GM23338 (cell line): Measurements from ENCODE around the gene FTCD. TPM values are rescaled to one million over a fixed set of nuclear protein-coding genes. Genes with fewer than 3 reads are reported as not detected.

Experiments used
- ATAC-seq: fragments of 200-7000 bp; cut with Tn5 transposase; 3 replicates; pipeline ENCODE4 v1.9.1; 2020
- DNase-seq: peaks from one replicate; pipeline ENCODE4 v3.0.0-alpha.2; 2015; ENCODE audit warnings: low spot score
- H2AFZ ChIP-seq: fragments of 200-600 bp; sonication (generic); 2 replicates; pipeline ENCODE4 v1.8.0; 2016; ENCODE audit warnings: antibody characterized with exemption, mild to moderate bottlenecking, moderate library complexity
- H3F3A ChIP-seq: fragments of 200-600 bp; sonication (generic); replicated peaks from 2 replicates; pipeline ENCODE4 v1.8.0; 2017; ENCODE audit warnings: antibody characterized with exemption, mixed run types, low read depth
- H3K27ac ChIP-seq: fragments of 200-600 bp; sonication (generic); 2 replicates; pipeline ENCODE4 v1.6.1; 2016; ENCODE audit warnings: low read depth
- H3K27me3 ChIP-seq: fragments of 200-600 bp; sonication (generic); 2 replicates; pipeline ENCODE4 v1.8.0; 2016; ENCODE audit warnings: mild to moderate bottlenecking, mixed run types, moderate library complexity; ENCODE audit not compliant: insufficient read depth
- H3K36me3 ChIP-seq: fragments of 200-600 bp; sonication (generic); 2 replicates; pipeline ENCODE4 v1.8.0; 2016; ENCODE audit warnings: mild to moderate bottlenecking; ENCODE audit not compliant: insufficient read depth
- H3K4me1 ChIP-seq: fragments of 200-600 bp; sonication (generic); 2 replicates; pipeline ENCODE4 v1.8.0; 2016; ENCODE audit warnings: mild to moderate bottlenecking, moderate library complexity; ENCODE audit not compliant: insufficient read depth
- H3K4me2 ChIP-seq: fragments of 200-600 bp; sonication (generic); 2 replicates; pipeline ENCODE4 v1.7.1; 2017; ENCODE audit warnings: mixed run types
- H3K4me3 ChIP-seq: fragments of 200-600 bp; sonication (generic); 2 replicates; pipeline ENCODE4 v1.6.1; 2016; ENCODE audit warnings: mixed run types
- H3K79me2 ChIP-seq: fragments of 200-600 bp; sonication (generic); replicated peaks from 2 replicates; pipeline ENCODE4 v1.8.0; 2017; ENCODE audit warnings: mild to moderate bottlenecking; ENCODE audit not compliant: insufficient read depth
- H3K9me2 ChIP-seq: fragments of 200-600 bp; sonication (generic); 2 replicates; pipeline ENCODE4 v1.8.0; 2017; ENCODE audit not compliant: insufficient read depth
- H4K20me1 ChIP-seq: fragments of 200-600 bp; sonication (generic); replicated peaks from 2 replicates; pipeline ENCODE4 v1.8.0; 2017; ENCODE audit warnings: mild to moderate bottlenecking; ENCODE audit not compliant: insufficient read depth
- H3K27ac Mint-ChIP-seq: 2 replicates; pipeline ENCODE4 v1.8.0; 2020; ENCODE audit warnings: inconsistent platforms, mild to moderate bottlenecking, moderate library complexity, mixed read lengths
- H3K27me3 Mint-ChIP-seq: 3 replicates; pipeline ENCODE4 v1.8.0; 2022; ENCODE audit warnings: low read depth, mild to moderate bottlenecking, moderate library complexity, mixed read lengths, inconsistent platforms; ENCODE audit not compliant: insufficient read depth, poor library complexity
- H3K36me3 Mint-ChIP-seq: 3 replicates; pipeline ENCODE4 v1.8.0; 2021; ENCODE audit warnings: low read depth, mild to moderate bottlenecking, inconsistent platforms, moderate library complexity, mixed read lengths
- H3K4me1 Mint-ChIP-seq: 3 replicates; pipeline ENCODE4 v1.8.0; 2020; ENCODE audit warnings: mild to moderate bottlenecking, inconsistent platforms, mixed read lengths
- H3K4me3 Mint-ChIP-seq: 3 replicates; pipeline ENCODE4 v1.8.0; 2021; ENCODE audit warnings: moderate library complexity, mild to moderate bottlenecking, inconsistent platforms, mixed read lengths
- H3K9me3 Mint-ChIP-seq: 3 replicates; pipeline ENCODE4 v1.8.0; 2020; ENCODE audit warnings: moderate library complexity, mild to moderate bottlenecking, inconsistent platforms, mixed read lengths
- CREB1 ChIP-seq: fragments of 250-450 bp; sonication (Bioruptor Pico); IDR thresholded peaks from 2 replicates; pipeline ENCODE4 v1.5.0; 2020; ENCODE audit warnings: low read depth, mild to moderate bottlenecking, moderate library complexity
- EZH2 ChIP-seq: fragments of 200-600 bp; sonication (generic); IDR thresholded peaks from one replicate; pipeline ENCODE4 v1.8.0; 2017; ENCODE audit warnings: antibody characterized with exemption, mild to moderate bottlenecking, low read depth; ENCODE audit not compliant: unreplicated experiment
- EZH2phosphoT487 ChIP-seq: fragments of 200-600 bp; sonication (generic); IDR thresholded peaks from one replicate; pipeline ENCODE4 v1.8.1; 2018; ENCODE audit warnings: antibody characterized with exemption; ENCODE audit not compliant: unreplicated experiment
- JUNB ChIP-seq: IDR thresholded peaks from one replicate; pipeline ENCODE4 v1.6.1; 2016; ENCODE audit warnings: antibody characterized with exemption; ENCODE audit not compliant: unreplicated experiment
- NANOG ChIP-seq: IDR thresholded peaks from 2 replicates; pipeline ENCODE4 v1.6.1; 2016; ENCODE audit warnings: antibody characterized with exemption, borderline replicate concordance
- POLR2AphosphoS5 ChIP-seq: IDR thresholded peaks from 2 replicates; pipeline ENCODE4 v1.6.1; 2016; ENCODE audit warnings: antibody characterized with exemption, low read depth
- STAT1 ChIP-seq: IDR thresholded peaks from one replicate; pipeline ENCODE4 v1.6.1; 2016; ENCODE audit warnings: antibody characterized with exemption; ENCODE audit not compliant: unreplicated experiment
- ZNF114 ChIP-seq: fragments of 250-450 bp; sonication (Bioruptor Pico); IDR thresholded peaks from 2 replicates; pipeline ENCODE4 v1.5.0; 2020; ENCODE audit warnings: mild to moderate bottlenecking, moderate library complexity
- ZNF331 ChIP-seq: fragments of 250-450 bp; sonication (Bioruptor Pico); IDR thresholded peaks from 2 replicates; pipeline ENCODE4 v1.5.0; 2020; ENCODE audit warnings: low read depth, mild to moderate bottlenecking, moderate library complexity
- polyA plus RNA-seq: library from polyadenylated mRNA; unstranded; fragments of >200 nt; fragmentation: Nextera tagmentation; extraction: Ambion mirVana; gene quantifications from 2 replicates; pipeline ENCODE4 v1.2.1, GENCODE V29; 2016
- total RNA-seq: library from RNA; depleted of rRNA; stranded (reverse); fragments of >200 nt; shearing (Covaris generic); gene quantifications from 2 replicates; pipeline ENCODE4 v1.2.3, GENCODE V29; 2014
- TF ChIP-seq, protein P1 (sequence below): IDR thresholded peaks from one replicate; pipeline ENCODE4 v1.6.1; 2018; ENCODE audit warnings: antibody characterized with exemption; ENCODE audit not compliant: unreplicated experiment
- TF ChIP-seq, protein P2 (sequence below): IDR thresholded peaks from 2 replicates; pipeline ENCODE4 v1.6.1; 2016; ENCODE audit warnings: antibody characterized with exemption
- TF ChIP-seq, protein P3 (sequence below): fragments of 250-450 bp; sonication (Bioruptor Pico); IDR thresholded peaks from 2 replicates; pipeline ENCODE4 v1.5.0; 2020; ENCODE audit warnings: mild to moderate bottlenecking, moderate library complexity
- TF ChIP-seq, protein P4 (sequence below), 2 experiments: fragments of 200-600 bp in 1 of 2; sonication (generic) in 1 of 2; conservative IDR thresholded peaks; 2 replicates each; pipeline versions ENCODE4 v1.5.1 to v1.6.1; 2016 to 2017; ENCODE audit warnings: antibody characterized with exemption in 2 of 2, low read depth in 2 of 2, mild to moderate bottlenecking in 2 of 2, moderate library complexity in 1 of 2

The FTCD gene
- total and polyA plus RNA-seq, 2 experiments from 2014 or later, result 0.90 to 2.3 TPM

DNA sequence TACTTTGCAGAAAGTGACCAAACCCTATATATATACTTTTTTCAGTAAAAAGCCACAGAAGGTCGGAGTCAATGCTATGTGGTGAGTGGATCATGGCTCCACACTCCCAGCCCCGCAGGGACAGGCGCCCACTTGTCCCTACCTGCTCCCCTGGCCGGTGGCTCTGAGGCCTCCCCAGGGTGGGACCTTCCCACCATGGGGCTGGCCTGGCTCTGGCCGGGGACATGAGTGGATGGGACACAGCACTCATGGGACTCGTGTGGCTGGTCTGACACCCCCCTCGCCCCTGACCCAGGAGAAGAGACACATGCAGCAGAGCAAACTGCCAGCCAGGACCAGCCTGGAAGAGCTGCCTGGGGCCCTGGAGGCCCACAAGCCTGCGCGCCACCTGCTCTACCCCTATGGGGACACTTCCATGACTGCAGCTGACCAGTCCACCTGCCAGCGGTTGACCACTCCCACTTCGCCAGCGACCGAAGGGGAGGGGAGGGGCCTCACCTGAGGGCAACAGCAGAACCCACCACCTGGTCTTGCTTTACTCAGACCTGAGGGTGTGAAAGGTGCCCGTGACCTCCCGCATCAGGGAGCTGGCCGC lies 26.7 kb upstream of the FTCD start:
- peaks cover 33% of the 10 kb centered on the region for H3K79me2 ChIP-seq
- Mint-ChIP-seq H3K27ac (no peak overlapping the region), H3K9me3 (no peaks in the 10 kb centered on the region; the same call in 2 of the 3 replicates), H3K4me1 (peaks cover 20% of the 10 kb centered on the region), H3K36me3 (peaks cover 14% of the 10 kb centered on the region), H3K4me3 (no peak overlapping the region), H3K27me3 (peaks cover 6% of the 10 kb centered on the region)
- no peaks in the 10 kb centered on the region for H3K36me3 ChIP-seq
- H3K27me3 ChIP-seq, result no peaks in the 10 kb centered on the region
- no peak overlapping the region for H3K4me3 ChIP-seq
- H2AFZ ChIP-seq, result no peak overlapping the region
- DNase-seq, result no peak
- no peak overlapping the region for H3K27ac ChIP-seq
- peaks cover 8% of the 10 kb centered on the region; the same call in 1 of the 2 replicates for H3K4me1 ChIP-seq
- ATAC-seq, result no peak
- H3F3A ChIP-seq, result no peaks in the 10 kb centered on the region
- TF ChIP-seq EZH2phosphoT487, result no peak
- no peak for TF ChIP-seq CREB1
- no peak for TF ChIP-seq ZNF331 (CRISPR knock-in tag)
- no peak for TF ChIP-seq STAT1
- no peak for TF ChIP-seq JUNB
- no peak for TF ChIP-seq NANOG
- TF ChIP-seq POLR2AphosphoS5, result no peak
- TF ChIP-seq, protein P1, sequence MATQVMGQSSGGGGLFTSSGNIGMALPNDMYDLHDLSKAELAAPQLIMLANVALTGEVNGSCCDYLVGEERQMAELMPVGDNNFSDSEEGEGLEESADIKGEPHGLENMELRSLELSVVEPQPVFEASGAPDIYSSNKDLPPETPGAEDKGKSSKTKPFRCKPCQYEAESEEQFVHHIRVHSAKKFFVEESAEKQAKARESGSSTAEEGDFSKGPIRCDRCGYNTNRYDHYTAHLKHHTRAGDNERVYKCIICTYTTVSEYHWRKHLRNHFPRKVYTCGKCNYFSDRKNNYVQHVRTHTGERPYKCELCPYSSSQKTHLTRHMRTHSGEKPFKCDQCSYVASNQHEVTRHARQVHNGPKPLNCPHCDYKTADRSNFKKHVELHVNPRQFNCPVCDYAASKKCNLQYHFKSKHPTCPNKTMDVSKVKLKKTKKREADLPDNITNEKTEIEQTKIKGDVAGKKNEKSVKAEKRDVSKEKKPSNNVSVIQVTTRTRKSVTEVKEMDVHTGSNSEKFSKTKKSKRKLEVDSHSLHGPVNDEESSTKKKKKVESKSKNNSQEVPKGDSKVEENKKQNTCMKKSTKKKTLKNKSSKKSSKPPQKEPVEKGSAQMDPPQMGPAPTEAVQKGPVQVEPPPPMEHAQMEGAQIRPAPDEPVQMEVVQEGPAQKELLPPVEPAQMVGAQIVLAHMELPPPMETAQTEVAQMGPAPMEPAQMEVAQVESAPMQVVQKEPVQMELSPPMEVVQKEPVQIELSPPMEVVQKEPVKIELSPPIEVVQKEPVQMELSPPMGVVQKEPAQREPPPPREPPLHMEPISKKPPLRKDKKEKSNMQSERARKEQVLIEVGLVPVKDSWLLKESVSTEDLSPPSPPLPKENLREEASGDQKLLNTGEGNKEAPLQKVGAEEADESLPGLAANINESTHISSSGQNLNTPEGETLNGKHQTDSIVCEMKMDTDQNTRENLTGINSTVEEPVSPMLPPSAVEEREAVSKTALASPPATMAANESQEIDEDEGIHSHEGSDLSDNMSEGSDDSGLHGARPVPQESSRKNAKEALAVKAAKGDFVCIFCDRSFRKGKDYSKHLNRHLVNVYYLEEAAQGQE, result no peak
- no peak for TF ChIP-seq ZNF114 (CRISPR knock-in tag)
- TF ChIP-seq, protein P2, sequence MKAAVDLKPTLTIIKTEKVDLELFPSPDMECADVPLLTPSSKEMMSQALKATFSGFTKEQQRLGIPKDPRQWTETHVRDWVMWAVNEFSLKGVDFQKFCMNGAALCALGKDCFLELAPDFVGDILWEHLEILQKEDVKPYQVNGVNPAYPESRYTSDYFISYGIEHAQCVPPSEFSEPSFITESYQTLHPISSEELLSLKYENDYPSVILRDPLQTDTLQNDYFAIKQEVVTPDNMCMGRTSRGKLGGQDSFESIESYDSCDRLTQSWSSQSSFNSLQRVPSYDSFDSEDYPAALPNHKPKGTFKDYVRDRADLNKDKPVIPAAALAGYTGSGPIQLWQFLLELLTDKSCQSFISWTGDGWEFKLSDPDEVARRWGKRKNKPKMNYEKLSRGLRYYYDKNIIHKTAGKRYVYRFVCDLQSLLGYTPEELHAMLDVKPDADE, result no peak
- TF ChIP-seq EZH2, result no peak
- TF ChIP-seq, protein P3, sequence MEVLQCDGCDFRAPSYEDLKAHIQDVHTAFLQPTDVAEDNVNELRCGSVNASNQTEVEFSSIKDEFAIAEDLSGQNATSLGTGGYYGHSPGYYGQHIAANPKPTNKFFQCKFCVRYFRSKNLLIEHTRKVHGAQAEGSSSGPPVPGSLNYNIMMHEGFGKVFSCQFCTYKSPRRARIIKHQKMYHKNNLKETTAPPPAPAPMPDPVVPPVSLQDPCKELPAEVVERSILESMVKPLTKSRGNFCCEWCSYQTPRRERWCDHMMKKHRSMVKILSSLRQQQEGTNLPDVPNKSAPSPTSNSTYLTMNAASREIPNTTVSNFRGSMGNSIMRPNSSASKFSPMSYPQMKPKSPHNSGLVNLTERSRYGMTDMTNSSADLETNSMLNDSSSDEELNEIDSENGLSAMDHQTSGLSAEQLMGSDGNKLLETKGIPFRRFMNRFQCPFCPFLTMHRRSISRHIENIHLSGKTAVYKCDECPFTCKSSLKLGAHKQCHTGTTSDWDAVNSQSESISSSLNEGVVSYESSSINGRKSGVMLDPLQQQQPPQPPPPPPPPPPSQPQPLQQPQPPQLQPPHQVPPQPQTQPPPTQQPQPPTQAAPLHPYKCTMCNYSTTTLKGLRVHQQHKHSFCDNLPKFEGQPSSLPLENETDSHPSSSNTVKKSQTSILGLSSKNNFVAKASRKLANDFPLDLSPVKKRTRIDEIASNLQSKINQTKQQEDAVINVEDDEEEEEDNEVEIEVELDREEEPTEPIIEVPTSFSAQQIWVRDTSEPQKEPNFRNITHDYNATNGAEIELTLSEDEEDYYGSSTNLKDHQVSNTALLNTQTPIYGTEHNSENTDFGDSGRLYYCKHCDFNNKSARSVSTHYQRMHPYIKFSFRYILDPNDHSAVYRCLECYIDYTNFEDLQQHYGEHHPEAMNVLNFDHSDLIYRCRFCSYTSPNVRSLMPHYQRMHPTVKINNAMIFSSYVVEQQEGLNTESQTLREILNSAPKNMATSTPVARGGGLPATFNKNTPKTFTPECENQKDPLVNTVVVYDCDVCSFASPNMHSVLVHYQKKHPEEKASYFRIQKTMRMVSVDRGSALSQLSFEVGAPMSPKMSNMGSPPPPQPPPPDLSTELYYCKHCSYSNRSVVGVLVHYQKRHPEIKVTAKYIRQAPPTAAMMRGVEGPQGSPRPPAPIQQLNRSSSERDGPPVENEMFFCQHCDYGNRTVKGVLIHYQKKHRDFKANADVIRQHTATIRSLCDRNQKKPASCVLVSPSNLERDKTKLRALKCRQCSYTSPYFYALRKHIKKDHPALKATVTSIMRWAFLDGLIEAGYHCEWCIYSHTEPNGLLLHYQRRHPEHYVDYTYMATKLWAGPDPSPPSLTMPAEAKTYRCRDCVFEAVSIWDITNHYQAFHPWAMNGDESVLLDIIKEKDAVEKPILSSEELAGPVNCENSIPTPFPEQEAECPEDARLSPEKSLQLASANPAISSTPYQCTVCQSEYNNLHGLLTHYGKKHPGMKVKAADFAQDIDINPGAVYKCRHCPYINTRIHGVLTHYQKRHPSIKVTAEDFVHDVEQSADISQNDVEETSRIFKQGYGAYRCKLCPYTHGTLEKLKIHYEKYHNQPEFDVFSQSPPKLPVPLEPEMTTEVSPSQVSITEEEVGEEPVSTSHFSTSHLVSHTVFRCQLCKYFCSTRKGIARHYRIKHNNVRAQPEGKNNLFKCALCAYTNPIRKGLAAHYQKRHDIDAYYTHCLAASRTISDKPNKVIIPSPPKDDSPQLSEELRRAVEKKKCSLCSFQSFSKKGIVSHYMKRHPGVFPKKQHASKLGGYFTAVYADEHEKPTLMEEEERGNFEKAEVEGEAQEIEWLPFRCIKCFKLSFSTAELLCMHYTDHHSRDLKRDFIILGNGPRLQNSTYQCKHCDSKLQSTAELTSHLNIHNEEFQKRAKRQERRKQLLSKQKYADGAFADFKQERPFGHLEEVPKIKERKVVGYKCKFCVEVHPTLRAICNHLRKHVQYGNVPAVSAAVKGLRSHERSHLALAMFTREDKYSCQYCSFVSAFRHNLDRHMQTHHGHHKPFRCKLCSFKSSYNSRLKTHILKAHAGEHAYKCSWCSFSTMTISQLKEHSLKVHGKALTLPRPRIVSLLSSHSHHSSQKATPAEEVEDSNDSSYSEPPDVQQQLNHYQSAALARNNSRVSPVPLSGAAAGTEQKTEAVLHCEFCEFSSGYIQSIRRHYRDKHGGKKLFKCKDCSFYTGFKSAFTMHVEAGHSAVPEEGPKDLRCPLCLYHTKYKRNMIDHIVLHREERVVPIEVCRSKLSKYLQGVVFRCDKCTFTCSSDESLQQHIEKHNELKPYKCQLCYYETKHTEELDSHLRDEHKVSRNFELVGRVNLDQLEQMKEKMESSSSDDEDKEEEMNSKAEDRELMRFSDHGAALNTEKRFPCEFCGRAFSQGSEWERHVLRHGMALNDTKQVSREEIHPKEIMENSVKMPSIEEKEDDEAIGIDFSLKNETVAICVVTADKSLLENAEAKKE (CRISPR knock-in tag), result no peak
- TF ChIP-seq, protein P4, sequence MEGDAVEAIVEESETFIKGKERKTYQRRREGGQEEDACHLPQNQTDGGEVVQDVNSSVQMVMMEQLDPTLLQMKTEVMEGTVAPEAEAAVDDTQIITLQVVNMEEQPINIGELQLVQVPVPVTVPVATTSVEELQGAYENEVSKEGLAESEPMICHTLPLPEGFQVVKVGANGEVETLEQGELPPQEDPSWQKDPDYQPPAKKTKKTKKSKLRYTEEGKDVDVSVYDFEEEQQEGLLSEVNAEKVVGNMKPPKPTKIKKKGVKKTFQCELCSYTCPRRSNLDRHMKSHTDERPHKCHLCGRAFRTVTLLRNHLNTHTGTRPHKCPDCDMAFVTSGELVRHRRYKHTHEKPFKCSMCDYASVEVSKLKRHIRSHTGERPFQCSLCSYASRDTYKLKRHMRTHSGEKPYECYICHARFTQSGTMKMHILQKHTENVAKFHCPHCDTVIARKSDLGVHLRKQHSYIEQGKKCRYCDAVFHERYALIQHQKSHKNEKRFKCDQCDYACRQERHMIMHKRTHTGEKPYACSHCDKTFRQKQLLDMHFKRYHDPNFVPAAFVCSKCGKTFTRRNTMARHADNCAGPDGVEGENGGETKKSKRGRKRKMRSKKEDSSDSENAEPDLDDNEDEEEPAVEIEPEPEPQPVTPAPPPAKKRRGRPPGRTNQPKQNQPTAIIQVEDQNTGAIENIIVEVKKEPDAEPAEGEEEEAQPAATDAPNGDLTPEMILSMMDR (conservative IDR thresholded peaks at IDR 0.05; ENCODE audit: low read depth in 2 of 2), result no peak
- no peaks in the 10 kb centered on the region for H3K9me2 ChIP-seq
- no peaks in the 10 kb centered on the region for H4K20me1 ChIP-seq
- no peak overlapping the region for H3K4me2 ChIP-seq
